HEK293 (cell line): Measurements from ENCODE around the gene TNS1.

ENCODE experiments used
- CTCF ChIA-PET: fragments of 350-600 bp; formaldehyde crosslinking; extraction: SDS; loops from one replicate; lab custom pipeline; 2021; ENCODE audit warnings: antibody characterized with exemption; lab: Yijun Ruan, JAX
- POLR2A ChIA-PET: fragments of 300-600 bp; formaldehyde crosslinking; extraction: SDS; loops from one replicate; lab custom pipeline; 2020; ENCODE audit warnings: antibody characterized with exemption, inconsistent platforms; lab: Yijun Ruan, JAX
- H3K27ac ChIP-seq: fragments of 200-500 bp; sonication (Bioruptor generic); 2 replicates; pipeline ENCODE4 v1.5.1; 2014; ENCODE audit warnings: low read depth, low read length, control low read depth, inconsistent platforms; ENCODE audit errors: extremely low read depth
- H3K36me3 ChIP-seq, 2 experiments: fragments of 200-500 bp in 1 of 2; sonication (Bioruptor generic) in 1 of 2; 1 replicate in 1 of 2; 2 replicates in 1 of 2; pipeline ENCODE4 v1.5.1; 2014 to 2017; ENCODE audit warnings: inconsistent platforms in 2 of 2, low read length in 2 of 2; ENCODE audit not compliant: control insufficient read depth in 2 of 2, insufficient read depth in 1 of 2
- H3K4me1 ChIP-seq: fragments of 200-500 bp; sonication (Bioruptor generic); 2 replicates; pipeline ENCODE4 v1.5.1; 2014; ENCODE audit warnings: mild to moderate bottlenecking, low read length, inconsistent platforms; ENCODE audit not compliant: control insufficient read depth, insufficient read depth
- H3K4me3 ChIP-seq: 2 replicates; pipeline ENCODE4 v1.5.1; 2011; ENCODE audit warnings: low read depth, mild to moderate bottlenecking, control low read depth, low read length, moderate library complexity
- H3K9me3 ChIP-seq: fragments of 200-500 bp; sonication (Bioruptor generic); 2 replicates; pipeline ENCODE4 v1.5.1; 2014; ENCODE audit warnings: low read depth, low read length, inconsistent platforms; ENCODE audit not compliant: control insufficient read depth, insufficient read depth
- GLIS1 ChIP-seq: fragments of 450-650 bp; formaldehyde crosslinking; IDR thresholded peaks from 2 replicates; pipeline ENCODE4 v1.5.1; 2016; ENCODE audit warnings: missing biosample characterization, missing genetic modification characterization
- GLIS2 ChIP-seq: fragments of 450-650 bp; formaldehyde crosslinking; IDR thresholded peaks from 2 replicates; pipeline ENCODE4 v1.5.1; 2016; ENCODE audit warnings: missing biosample characterization, missing genetic modification characterization
- INSM2 ChIP-seq: fragments of 450-650 bp; formaldehyde crosslinking; IDR thresholded peaks from 2 replicates; pipeline ENCODE4 v1.5.1; 2016; ENCODE audit warnings: missing biosample characterization, missing genetic modification characterization
- KLF7 ChIP-seq: fragments of 450-650 bp; formaldehyde crosslinking; IDR thresholded peaks from 2 replicates; pipeline ENCODE4 v1.5.1; 2016; ENCODE audit warnings: missing biosample characterization, missing genetic modification characterization, borderline replicate concordance
- MEIS1 ChIP-seq: sonication (generic); formaldehyde crosslinking; IDR thresholded peaks from 2 replicates; pipeline ENCODE4 v1.8.1; 2022; ENCODE audit warnings: missing genetic modification reagents, mild to moderate bottlenecking, borderline replicate concordance
- OVOL3 ChIP-seq: fragments of 450-650 bp; formaldehyde crosslinking; IDR thresholded peaks from 2 replicates; pipeline ENCODE4 v1.5.1; 2016; ENCODE audit warnings: missing biosample characterization, missing genetic modification characterization
- SP7 ChIP-seq: fragments of 450-650 bp; formaldehyde crosslinking; IDR thresholded peaks from 2 replicates; pipeline ENCODE4 v1.5.1; 2016; ENCODE audit warnings: missing biosample characterization, missing genetic modification characterization
- YY1 ChIP-seq: fragments of 450-650 bp; formaldehyde crosslinking; IDR thresholded peaks from 2 replicates; pipeline ENCODE4 v1.5.1; 2018; ENCODE audit warnings: missing biosample characterization, missing genetic modification characterization
- ZBTB6 ChIP-seq: fragments of 450-650 bp; formaldehyde crosslinking; IDR thresholded peaks from 2 replicates; pipeline ENCODE4 v1.5.1; 2017; ENCODE audit warnings: missing biosample characterization, missing genetic modification characterization
- ZNF148 ChIP-seq: fragments of 450-650 bp; formaldehyde crosslinking; IDR thresholded peaks from 2 replicates; pipeline ENCODE4 v1.5.0; 2017; ENCODE audit warnings: missing biosample characterization, missing genetic modification characterization, borderline replicate concordance
- ZNF266 ChIP-seq: fragments of 450-650 bp; formaldehyde crosslinking; IDR thresholded peaks from 2 replicates; pipeline ENCODE4 v1.5.1; 2016; ENCODE audit warnings: missing biosample characterization, missing genetic modification characterization, low read depth
- ZNF311 ChIP-seq: fragments of 450-650 bp; formaldehyde crosslinking; IDR thresholded peaks from 2 replicates; pipeline ENCODE4 v1.5.1; 2017; ENCODE audit warnings: missing biosample characterization, missing genetic modification characterization, borderline replicate concordance
- ZNF362 ChIP-seq: fragments of 450-650 bp; formaldehyde crosslinking; IDR thresholded peaks from 2 replicates; pipeline ENCODE4 v1.5.1; 2016; ENCODE audit warnings: missing biosample characterization, missing genetic modification characterization
- ZNF488 ChIP-seq: fragments of 450-650 bp; formaldehyde crosslinking; IDR thresholded peaks from 2 replicates; pipeline ENCODE4 v1.5.1; 2016; ENCODE audit warnings: missing biosample characterization, missing genetic modification characterization
- ZNF501 ChIP-seq: fragments of 450-650 bp; formaldehyde crosslinking; IDR thresholded peaks from 2 replicates; pipeline ENCODE4 v1.5.1; 2016; ENCODE audit warnings: missing biosample characterization, missing genetic modification characterization
- ZNF555 ChIP-seq: fragments of 450-650 bp; formaldehyde crosslinking; conservative IDR thresholded peaks from 2 replicates; pipeline ENCODE4 v1.5.1; 2017; ENCODE audit warnings: missing biosample characterization, mild to moderate bottlenecking, missing genetic modification characterization, inconsistent platforms
- ZNF596 ChIP-seq: fragments of 450-650 bp; IDR thresholded peaks from 2 replicates; pipeline ENCODE4 v1.5.0; 2018; ENCODE audit warnings: missing biosample characterization, mild to moderate bottlenecking, missing genetic modification characterization, moderate library complexity
- ZNF626 ChIP-seq: fragments of 450-650 bp; sonication (Bioruptor Pico); formaldehyde crosslinking; IDR thresholded peaks from 2 replicates; pipeline ENCODE4 v1.5.1; 2018; ENCODE audit warnings: missing biosample characterization, missing genetic modification characterization, inconsistent platforms
- ZNF639 ChIP-seq: fragments of 450-650 bp; formaldehyde crosslinking; IDR thresholded peaks from 2 replicates; pipeline ENCODE4 v1.5.1; 2016; ENCODE audit warnings: missing biosample characterization, missing genetic modification characterization
- ZNF701 ChIP-seq: fragments of 450-650 bp; formaldehyde crosslinking; IDR thresholded peaks from 2 replicates; pipeline ENCODE4 v1.5.1; 2016; ENCODE audit warnings: missing biosample characterization, missing genetic modification characterization
- ZNF768 ChIP-seq: fragments of 450-650 bp; formaldehyde crosslinking; IDR thresholded peaks from 2 replicates; pipeline ENCODE4 v1.5.1; 2018; ENCODE audit warnings: missing biosample characterization, mild to moderate bottlenecking, missing genetic modification characterization

TNS1 gene

GRCh38 chr2:217805668-217806481 is 196.9 kb downstream of the TNS1 start (continued):
- TF ChIP-seq YY1 (no peak), ZNF311 (no peak), ZBTB6 (tag by site-specific recombination) (no peak), GLIS2 (tag by site-specific recombination) (no peak), GLIS1 (tag by site-specific recombination) (no peak)
- TF ChIP-seq, all 188 proteins: peak for 0

GRCh38 chr2:217804791-217805667 is 197.8 kb downstream of the TNS1 start:
- ChIA-PET POLR2A (interaction anchor here (0.6 kb wide), 1 partner anchor 42 kb away, joined by 4 read pairs; no protein-coding TSS in a partner anchor), CTCF (interaction anchor here (0.6 to 3.8 kb wide), 3 partner anchors 14 to 394 kb away, joined by 4 to 19 read pairs (median 4); no protein-coding TSS in a partner anchor)
- H3K9me3 ChIP-seq: no peaks in the 10 kb centered on the region
- H3K27ac ChIP-seq: no peak overlapping the region
- H3K4me1 ChIP-seq: no peaks in the 10 kb centered on the region
- H3K36me3 ChIP-seq: peaks cover 0 to 17% of the 10 kb centered on the region in 2 experiments; a peak in 1 of 3 replicates
- H3K4me3 ChIP-seq: no peak overlapping the region
- TF ChIP-seq OVOL3 (tag by site-specific recombination) (no peak), MEIS1 (CRISPR knock-in tag) (no peak), ZNF488 (tag by site-specific recombination) (no peak), ZNF701 (tag by site-specific recombination) (no peak), ZNF266 (tag by site-specific recombination) (no peak), ZNF626 (no peak), SP7 (no peak), ZNF555 (no peak), ZNF362 (no peak), ZNF639 (tag by site-specific recombination) (no peak), ZNF148 (no peak), INSM2 (tag by site-specific recombination) (no peak), ZNF596 (tag by site-specific recombination) (no peak), ZNF501 (tag by site-specific recombination) (no peak), KLF7 (tag by site-specific recombination) (no peak), ZNF768 (tag by site-specific recombination) (no peak), YY1 (no peak)
